ENCODE measurements around the gene SPATA3. TPM values are rescaled to one million over a fixed set of nuclear protein-coding genes. Genes with fewer than 3 reads are reported as not detected.

Gene SPATA3
- total RNA-seq, 8 experiments from 2014 or later, result 0.71 TPM; not detected in 7

DNA sequence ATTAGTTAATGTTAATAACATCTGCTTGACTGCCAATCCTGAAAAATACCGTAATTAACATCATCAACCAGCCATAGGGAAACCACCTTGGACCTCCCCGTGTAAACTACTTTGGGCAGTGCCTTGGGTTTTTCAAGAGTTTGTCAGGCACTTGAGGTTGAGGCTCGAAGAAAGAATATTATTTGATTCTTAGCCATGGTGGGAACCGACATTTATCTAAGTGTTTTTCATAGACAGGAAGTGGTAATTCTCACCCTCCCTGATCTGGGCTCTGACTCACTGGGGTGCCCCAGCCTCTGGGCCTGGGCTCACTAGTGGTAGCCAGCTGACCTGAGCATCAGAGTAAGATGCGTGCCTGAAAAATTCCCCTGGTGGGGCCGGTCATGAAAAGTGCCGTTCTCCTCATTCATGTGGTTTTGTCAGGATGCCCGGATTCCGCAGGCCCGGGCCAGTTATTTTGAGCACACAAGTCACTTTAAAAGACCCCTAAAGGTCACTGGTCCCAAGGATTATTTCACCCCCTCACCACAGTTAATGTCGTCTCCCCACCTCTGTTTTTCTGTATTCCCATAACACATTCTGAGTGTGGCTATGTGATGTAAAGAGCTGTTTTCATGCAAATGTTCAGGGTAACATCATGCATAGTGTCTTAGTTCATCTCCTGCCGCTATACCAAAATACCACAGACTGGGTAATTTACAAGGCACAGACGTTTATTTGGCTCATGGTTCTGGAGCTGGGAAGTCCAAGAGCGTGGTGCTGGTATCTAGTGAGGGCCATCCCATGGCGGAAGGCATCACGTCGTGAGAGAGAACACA is 21.6 kb upstream of the SPATA3 start:
- peak in 2 of 8 experiments; percentile 16 to 96 for ATAC-seq (replicated peaks in 6 of 8)
- H3K4me3 ChIP-seq, result no peak overlapping the region
- no peaks in the 10 kb centered on the region for H3K4me1 ChIP-seq (replicated peaks in 1 of 2)
- H3K27ac ChIP-seq, result no peak overlapping the region
- 72 to 100% (median 92%) methylated on average over 2 to 13 of the region's 17 CpGs; no CpG with 5 or more reads in 2 of the 10 experiments for WGBS, 10 experiments
- in situ Hi-C loops (cut with MboI; ENCODE audit: low pct_unique_long_range_greater_than_20kb in 2 of 9, low sequenced_read_pairs in 9 of 9, unreplicated experiment in 9 of 9), result no loop called here

DNA sequence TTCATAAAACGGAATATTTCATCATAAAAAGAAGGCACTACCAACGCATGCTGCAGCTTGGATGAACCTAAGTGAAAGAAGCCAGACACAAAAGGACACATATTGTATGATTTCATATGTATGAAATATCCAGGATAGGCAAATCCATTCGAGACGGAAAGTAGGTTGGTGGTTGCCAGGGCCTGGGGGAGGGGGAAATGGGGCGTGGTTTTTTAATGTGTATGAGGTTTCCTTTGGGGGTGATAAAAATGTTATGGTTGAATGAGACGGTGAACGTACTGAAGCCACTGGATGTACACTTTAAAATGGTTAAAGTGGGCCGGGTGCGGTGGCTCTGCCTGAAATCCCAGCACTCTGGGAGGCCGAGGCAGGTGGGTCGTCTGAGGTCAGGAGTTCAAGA is 20.0 kb upstream of the SPATA3 start:
- WGBS, 10 experiments, result 64 to 100% (median 86%) methylated on average over 1 to 7 of the region's 11 CpGs
- in situ Hi-C loops (cut with MboI; ENCODE audit: low pct_unique_long_range_greater_than_20kb in 2 of 9, low sequenced_read_pairs in 9 of 9, unreplicated experiment in 9 of 9), result loop anchor here in 1 of 9 experiments (25.0 kb wide), 1 partner anchor 139 kb away; no protein-coding TSS in a partner anchor
- Histone ChIP-seq H3K27ac (no peak overlapping the region), H3K4me1 (replicated peaks in 1 of 2) (no peaks in the 10 kb centered on the region), H3K4me3 (no peak overlapping the region)
- no peak for ATAC-seq (replicated peaks in 6 of 8)

DNA sequence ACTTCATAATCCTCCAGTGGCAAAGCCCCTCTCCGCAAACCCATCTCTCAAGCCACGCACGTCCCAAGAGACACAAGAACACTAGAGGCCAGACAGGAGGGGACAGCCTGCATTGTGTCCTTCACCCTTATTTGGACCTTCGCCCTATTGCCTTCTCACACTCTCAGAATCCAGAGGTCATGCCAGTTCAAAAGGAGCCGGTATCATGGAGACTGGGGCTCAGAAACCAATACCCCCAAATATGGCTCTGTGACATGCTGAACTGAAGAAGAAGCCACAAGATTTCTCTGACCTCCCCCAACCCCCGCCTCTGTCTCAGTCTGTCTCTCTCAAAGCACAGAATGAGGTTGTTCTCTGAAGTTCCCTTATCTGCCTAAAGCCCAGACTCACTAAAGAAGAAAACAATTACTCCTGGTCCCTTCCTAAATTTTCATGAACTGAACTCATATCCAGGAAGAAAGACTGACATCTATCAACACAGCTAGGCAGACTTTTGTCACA is 19.2 kb upstream of the SPATA3 start:
- in situ Hi-C loops (cut with MboI; ENCODE audit: low pct_unique_long_range_greater_than_20kb in 2 of 9, low sequenced_read_pairs in 9 of 9, unreplicated experiment in 9 of 9), result loop anchor here in 1 of 9 experiments (25.0 kb wide), 1 partner anchor 139 kb away; no protein-coding TSS in a partner anchor
- H3K4me1 ChIP-seq (replicated peaks in 1 of 2), result no peaks in the 10 kb centered on the region
- peak in 1 of 8 experiments; percentile 45 for ATAC-seq (replicated peaks in 6 of 8)
- H3K4me3 ChIP-seq, result no peak overlapping the region
- 20 to 100% (median 67%) methylated on average over 1 to 4 of the region's 6 CpGs; no CpG with 5 or more reads in 3 of the 10 experiments for WGBS, 10 experiments
- no peak overlapping the region for H3K27ac ChIP-seq

DNA sequence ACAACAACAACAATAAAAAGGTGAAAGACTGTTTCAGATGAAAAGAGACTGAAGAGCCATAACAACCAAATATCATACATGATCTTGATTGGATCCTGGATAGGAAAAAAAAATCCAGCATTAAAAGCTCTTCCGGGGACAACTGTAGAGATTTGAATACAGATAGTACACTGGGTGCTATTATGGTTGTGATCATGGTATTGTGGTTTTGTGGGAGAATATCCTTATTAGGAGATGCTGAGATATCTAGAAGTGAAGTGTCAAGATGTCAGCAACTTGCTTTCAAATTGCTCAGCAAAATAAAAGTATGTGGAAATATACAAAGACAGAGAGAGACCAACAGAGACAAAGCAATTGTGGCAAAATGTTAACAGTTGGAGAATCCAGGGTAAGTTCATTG is 15.5 kb upstream of the SPATA3 start:
- 0 to 100% (median 83%) methylated on average over 1 of the region's 1 CpG; no CpG with 5 or more reads in 3 of the 10 experiments for WGBS, 10 experiments
- no peaks in the 10 kb centered on the region for H3K4me1 ChIP-seq (replicated peaks in 1 of 2)
- H3K27ac ChIP-seq, result no peak overlapping the region
- ATAC-seq (replicated peaks in 6 of 8), result no peak
- H3K4me3 ChIP-seq, result no peak overlapping the region
- in situ Hi-C loops (cut with MboI; ENCODE audit: low pct_unique_long_range_greater_than_20kb in 2 of 9, low sequenced_read_pairs in 9 of 9, unreplicated experiment in 9 of 9), result loop anchor here in 8 of 9 experiments (10.0 to 25.0 kb wide), 4 partner anchors 76 to 156 kb away; no protein-coding TSS in a partner anchor

DNA sequence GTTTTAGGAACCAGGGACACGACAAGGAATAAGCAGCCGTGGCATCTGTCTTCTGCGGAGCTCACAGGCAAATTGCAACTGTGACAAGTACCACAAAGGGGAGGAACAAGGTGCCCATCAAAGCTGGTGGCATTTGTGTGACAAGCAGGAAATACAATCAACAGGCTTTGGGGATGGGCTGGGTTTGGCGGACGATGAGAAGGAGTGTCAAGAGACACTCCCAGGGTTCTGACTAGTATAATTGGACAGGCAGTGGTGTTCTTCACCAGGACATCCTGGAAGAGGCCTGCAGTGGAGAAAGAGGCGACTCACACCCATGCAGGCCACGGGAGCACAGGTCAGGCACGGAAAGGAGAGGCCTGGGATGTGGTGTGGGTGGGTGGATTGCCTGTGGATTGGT is 14.2 kb upstream of the SPATA3 start:
- peaks cover 0 to 2% of the 10 kb centered on the region in 2 donors for H3K4me1 ChIP-seq (replicated peaks in 1 of 2)
- H3K27ac ChIP-seq, result no peak overlapping the region
- 10 to 100% (median 85%) methylated on average over 2 to 5 of the region's 8 CpGs; no CpG with 5 or more reads in 2 of the 10 experiments for WGBS, 10 experiments
- in situ Hi-C loops (cut with MboI; ENCODE audit: low pct_unique_long_range_greater_than_20kb in 2 of 9, low sequenced_read_pairs in 9 of 9, unreplicated experiment in 9 of 9), result loop anchor here in 8 of 9 experiments (10.0 to 25.0 kb wide), 4 partner anchors 77 to 157 kb away; no protein-coding TSS in a partner anchor
- no peak overlapping the region for H3K4me3 ChIP-seq
- ATAC-seq (replicated peaks in 6 of 8), result no peak

DNA sequence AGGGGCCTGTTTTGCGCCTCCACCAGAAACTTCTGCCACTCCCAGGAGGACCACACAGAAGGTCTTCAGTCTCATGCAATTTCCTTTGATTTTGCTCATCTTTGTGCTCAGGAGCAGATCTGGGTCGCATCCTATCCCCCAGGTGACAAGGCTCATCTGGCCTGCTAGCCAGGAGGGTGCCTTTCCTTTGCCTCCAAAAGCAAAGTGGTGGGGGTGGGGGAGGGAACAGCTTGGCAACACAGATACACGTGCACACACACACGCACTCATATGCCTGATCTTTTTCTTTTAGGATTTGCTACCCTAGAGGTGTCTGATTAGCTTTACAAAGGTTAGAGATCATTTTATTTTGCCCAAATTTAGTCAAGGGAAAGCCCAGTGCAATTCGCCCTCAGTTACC is 13.8 kb upstream of the SPATA3 start:
- 20 to 100% (median 79%) methylated on average over 1 to 4 of the region's 5 CpGs; no CpG with 5 or more reads in 1 of the 10 experiments for WGBS, 10 experiments
- no peak for ATAC-seq (replicated peaks in 6 of 8)
- in situ Hi-C loops (cut with MboI; ENCODE audit: low pct_unique_long_range_greater_than_20kb in 2 of 9, low sequenced_read_pairs in 9 of 9, unreplicated experiment in 9 of 9), result loop anchor here in 8 of 9 experiments (10.0 to 25.0 kb wide), 4 partner anchors 77 to 157 kb away; no protein-coding TSS in a partner anchor
- H3K4me3 ChIP-seq, result no peak overlapping the region
- H3K27ac ChIP-seq, result no peak overlapping the region
- H3K4me1 ChIP-seq (replicated peaks in 1 of 2), result peaks cover 0 to 2% of the 10 kb centered on the region in 2 donors

DNA sequence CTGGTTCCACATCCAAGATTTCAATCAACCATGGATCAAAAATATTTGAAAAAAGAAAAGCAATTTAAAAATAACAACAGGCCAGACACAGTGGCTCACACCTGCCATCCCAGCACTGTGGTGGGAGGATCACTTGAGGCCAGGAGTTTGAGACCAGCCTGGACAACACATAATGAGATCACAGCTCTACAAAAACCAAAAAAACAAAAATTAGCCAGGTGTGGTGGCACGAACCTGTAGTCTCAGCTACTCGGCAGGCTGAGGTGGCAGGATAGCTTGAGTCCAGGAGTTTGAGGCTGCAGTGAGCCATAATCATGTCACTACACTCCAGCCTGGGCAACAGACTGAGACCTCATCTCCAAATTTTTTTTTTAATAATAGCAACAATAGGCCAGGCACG is 13.4 kb upstream of the SPATA3 start:
- H3K4me1 ChIP-seq (replicated peaks in 1 of 2), result peaks cover 0 to 2% of the 10 kb centered on the region in 2 donors
- in situ Hi-C loops (cut with MboI; ENCODE audit: low pct_unique_long_range_greater_than_20kb in 2 of 9, low sequenced_read_pairs in 9 of 9, unreplicated experiment in 9 of 9), result loop anchor here in 8 of 9 experiments (10.0 to 25.0 kb wide), 4 partner anchors 78 to 158 kb away; no protein-coding TSS in a partner anchor
- ATAC-seq (replicated peaks in 6 of 8), result no peak
- H3K27ac ChIP-seq, result no peak overlapping the region
- H3K4me3 ChIP-seq, result no peak overlapping the region
- 7 to 100% (median 83%) methylated on average over 1 to 3 of the region's 3 CpGs; no CpG with 5 or more reads in 5 of the 10 experiments for WGBS, 10 experiments

DNA sequence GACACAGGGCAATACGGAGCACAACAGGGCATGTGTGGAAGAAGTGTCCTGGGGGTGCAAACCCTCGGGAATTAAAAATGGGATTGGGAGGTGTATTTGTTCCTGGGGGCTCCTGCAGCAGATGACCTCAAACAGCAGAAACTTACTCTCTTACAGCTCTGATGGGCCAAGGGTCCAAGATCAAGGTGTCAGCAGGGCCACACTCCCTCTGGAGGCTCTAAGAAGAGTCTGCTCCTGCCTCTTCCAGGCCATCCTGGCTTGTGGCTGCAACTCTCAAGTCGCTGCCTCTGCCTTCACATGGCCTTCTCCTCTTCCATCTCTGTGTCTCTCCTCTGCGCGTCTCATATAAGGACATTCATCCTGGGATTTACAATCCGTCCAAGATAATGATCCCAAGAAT is 12.4 kb upstream of the SPATA3 start:
- 57 to 100% (median 87%) methylated on average over 3 to 6 of the region's 6 CpGs; no CpG with 5 or more reads in 3 of the 10 experiments for WGBS, 10 experiments
- Histone ChIP-seq H3K27ac (no peak overlapping the region), H3K4me3 (no peak overlapping the region), H3K4me1 (replicated peaks in 1 of 2) (peaks cover 0 to 2% of the 10 kb centered on the region in 2 donors)
- no peak for ATAC-seq (replicated peaks in 6 of 8)
- in situ Hi-C loops (cut with MboI; ENCODE audit: low pct_unique_long_range_greater_than_20kb in 2 of 9, low sequenced_read_pairs in 9 of 9, unreplicated experiment in 9 of 9), result loop anchor here in 8 of 9 experiments (10.0 to 25.0 kb wide), 4 partner anchors 79 to 159 kb away; no protein-coding TSS in a partner anchor

DNA sequence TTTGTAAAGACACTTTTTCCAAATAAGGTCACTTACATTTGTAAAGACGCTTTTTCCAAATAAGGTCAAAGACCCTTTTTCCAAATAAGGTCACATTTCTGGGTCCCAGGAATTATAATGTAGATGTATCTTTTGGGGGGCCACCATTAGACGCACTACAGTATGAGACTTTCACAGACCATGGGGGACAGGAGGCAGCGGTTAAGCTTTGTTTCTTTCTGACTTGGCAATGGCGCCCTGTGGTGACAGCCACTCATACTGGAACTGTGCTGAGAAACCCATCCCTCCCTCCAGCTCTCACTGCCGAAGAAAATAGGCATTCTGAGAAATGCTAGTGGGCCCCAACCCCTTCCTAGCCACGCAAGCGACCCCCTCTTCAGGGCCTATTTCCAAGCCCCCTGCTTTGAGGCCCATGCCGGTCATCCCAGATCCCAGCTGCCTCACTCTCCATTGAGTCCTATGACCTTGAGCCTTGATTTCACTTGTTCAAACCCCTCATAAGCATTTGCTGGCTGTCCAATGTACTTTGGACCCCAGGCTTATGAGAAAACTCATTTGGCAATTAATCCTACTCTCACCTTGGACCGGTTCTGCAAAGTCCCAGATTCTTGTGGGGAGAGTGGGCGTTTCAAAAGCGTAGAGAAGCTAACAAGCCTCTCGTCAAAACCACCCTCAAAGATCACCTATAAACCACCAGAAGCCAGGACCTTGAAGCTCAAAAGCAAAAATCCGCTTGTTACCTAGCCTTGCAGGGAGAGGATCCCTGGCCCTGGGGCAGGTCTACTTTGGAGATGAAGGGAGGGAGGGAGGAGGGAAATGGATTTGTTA is 11.3 kb upstream of the SPATA3 start:
- in situ Hi-C loops (cut with MboI; ENCODE audit: low pct_unique_long_range_greater_than_20kb in 2 of 9, low sequenced_read_pairs in 9 of 9, unreplicated experiment in 9 of 9), result loop anchor here (5.0 to 25.0 kb wide), 5 partner anchors 80 to 160 kb away; no protein-coding TSS in a partner anchor
- no peak overlapping the region for H3K27ac ChIP-seq
- 58 to 100% (median 75%) methylated on average over 1 to 12 of the region's 13 CpGs; no CpG with 5 or more reads in 2 of the 10 experiments for WGBS, 10 experiments
- ATAC-seq (replicated peaks in 6 of 8), result no peak
- H3K4me1 ChIP-seq (replicated peaks in 1 of 2), result peaks cover 0 to 2% of the 10 kb centered on the region in 2 donors
- no peak overlapping the region for H3K4me3 ChIP-seq

DNA sequence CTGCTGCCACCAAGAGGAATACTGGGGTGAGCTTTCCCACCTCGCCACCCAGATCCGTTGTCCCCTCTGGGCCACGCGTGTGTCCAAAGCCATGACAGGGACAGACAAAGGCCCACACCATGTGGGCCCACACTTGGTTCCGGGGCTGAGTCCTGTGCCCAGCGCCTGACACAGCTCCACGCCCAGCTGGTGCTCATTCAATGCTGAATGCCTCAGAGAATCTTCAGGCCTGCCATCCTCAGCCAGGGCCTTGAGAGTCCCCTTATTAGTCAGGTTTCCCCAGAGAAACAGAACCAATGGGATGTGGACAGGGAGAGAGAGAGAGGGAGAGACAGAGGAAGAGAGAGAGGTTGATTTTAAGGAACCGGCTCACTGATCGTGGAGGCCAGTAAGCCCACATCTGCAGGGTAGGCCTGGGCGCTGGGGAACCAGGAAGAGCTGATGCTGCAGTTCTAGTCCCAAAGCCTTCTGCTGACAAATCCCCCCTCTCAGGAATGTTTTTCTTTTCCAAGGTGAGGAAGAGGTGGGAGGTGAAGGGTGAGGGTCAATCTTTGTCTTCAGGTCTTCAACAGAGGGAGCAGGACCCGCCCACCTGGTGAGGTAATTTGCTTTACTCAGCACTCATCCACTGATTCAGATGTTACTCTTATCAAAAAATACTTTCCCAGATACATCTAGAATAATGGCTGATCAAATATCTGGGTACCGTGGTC is 10.2 kb upstream of the SPATA3 start:
- peaks cover 0 to 2% of the 10 kb centered on the region in 2 donors for H3K4me1 ChIP-seq (replicated peaks in 1 of 2)
- no peak overlapping the region for H3K4me3 ChIP-seq
- 40 to 93% (median 89%) methylated on average over 1 to 7 of the region's 12 CpGs; no CpG with 5 or more reads in 5 of the 10 experiments for WGBS, 10 experiments
- in situ Hi-C loops (cut with MboI; ENCODE audit: low pct_unique_long_range_greater_than_20kb in 2 of 9, low sequenced_read_pairs in 9 of 9, unreplicated experiment in 9 of 9), result loop anchor here (5.0 to 25.0 kb wide), 5 partner anchors 81 to 161 kb away; no protein-coding TSS in a partner anchor
- ATAC-seq (replicated peaks in 6 of 8), result no peak
- H3K27ac ChIP-seq, result no peak overlapping the region

DNA sequence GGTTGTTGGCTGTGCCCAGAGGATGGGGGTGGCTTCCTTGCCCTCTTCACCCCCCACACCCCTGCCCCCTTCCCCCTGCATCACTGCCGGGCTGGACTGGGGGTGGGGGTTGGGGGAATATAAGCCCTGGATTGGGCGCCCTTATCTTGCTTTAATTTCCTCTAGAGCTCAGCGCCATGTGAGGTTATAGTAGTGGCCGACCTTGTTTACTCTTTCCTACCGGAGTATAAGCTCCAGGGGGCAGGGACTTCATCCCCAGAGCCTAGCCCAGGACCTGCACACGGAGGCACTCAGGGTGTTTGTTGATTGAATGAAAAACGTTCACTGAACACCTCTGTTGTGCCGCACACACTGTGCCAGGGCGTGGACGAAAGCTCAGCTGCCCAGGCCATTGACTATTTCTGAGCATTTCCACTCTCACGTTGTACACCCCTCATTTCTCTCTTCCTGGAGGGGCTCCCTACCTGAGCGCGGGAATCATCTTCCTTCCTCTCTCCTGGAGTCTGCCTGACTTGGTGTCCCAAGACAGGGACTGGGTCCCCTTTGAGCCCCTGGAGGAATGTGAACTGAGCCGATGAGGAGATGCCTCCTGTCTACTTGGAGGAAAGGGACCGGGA is 9.3 kb upstream of the SPATA3 start:
- ATAC-seq (replicated peaks in 6 of 8), result peak in 1 of 8 experiments; percentile 22
- WGBS, 10 experiments, result 7 to 88% (median 80%) methylated on average over 1 to 6 of the region's 15 CpGs; no CpG with 5 or more reads in 3 of the 10 experiments
- peak overlapping the region in 4 of 5 donors; percentile 17 to 35 (median 28) for H3K4me3 ChIP-seq
- peaks cover 0 to 2% of the 10 kb centered on the region in 2 donors for H3K4me1 ChIP-seq (replicated peaks in 1 of 2)
- in situ Hi-C loops (cut with MboI; ENCODE audit: low pct_unique_long_range_greater_than_20kb in 2 of 9, low sequenced_read_pairs in 9 of 9, unreplicated experiment in 9 of 9), result loop anchor here (5.0 to 25.0 kb wide), 5 partner anchors 82 to 162 kb away; no protein-coding TSS in a partner anchor
- H3K27ac ChIP-seq, result no peak overlapping the region

Measured in motor neuron (in vitro differentiated cells).